Panc1 (cell line): ENCODE measurements around the gene CBX8. TPM values are rescaled to one million over a fixed set of nuclear protein-coding genes. Genes with fewer than 3 reads are reported as not detected.

Source experiments
- ATAC-seq: fragments of 200-7000 bp; cut with Tn5 transposase; 2 replicates; pipeline ENCODE4 v1.9.1; 2020; ENCODE audit warnings: mild to moderate bottlenecking, moderate library complexity
- BruUV-seq: library from RNA; stranded (reverse); fragments of 400-500 nt; replicated peaks from 2 replicates; lab custom pipeline; 2021; lab: Mats Ljungman, UMichigan
- CTCF ChIA-PET: fragments of 300-600 bp; sonication (Branson Sonifier 250); formaldehyde crosslinking; loops from one replicate; lab custom pipeline; 2022; ENCODE audit warnings: antibody characterized with exemption; lab: Charles Lee
- POLR2A ChIA-PET: fragments of 300-600 bp; sonication (Branson Sonifier 250); formaldehyde crosslinking; loops from one replicate; lab custom pipeline; 2022; ENCODE audit warnings: antibody characterized with exemption; lab: Charles Lee
- DNase-seq: peaks from one replicate; pipeline ENCODE4 v3.0.0-alpha.2; 2010; ENCODE audit warnings: low read depth, low spot score
- H3K27ac ChIP-seq: 2 replicates; pipeline ENCODE4 v1.5.1; 2011; ENCODE audit warnings: mild to moderate bottlenecking, low read length, inconsistent platforms
- H3K27me3 ChIP-seq: fragments of 200-500 bp; sonication (Bioruptor generic); 2 replicates; pipeline ENCODE4 v1.6.0; 2014; ENCODE audit warnings: low read length, inconsistent platforms; ENCODE audit not compliant: control insufficient read depth, insufficient read depth
- H3K36me3 ChIP-seq: fragments of 200-500 bp; sonication (Bioruptor generic); 2 replicates; pipeline ENCODE4 v1.5.1; 2014; ENCODE audit warnings: inconsistent platforms, mild to moderate bottlenecking, low read length, moderate library complexity; ENCODE audit not compliant: control insufficient read depth, insufficient read depth
- H3K4me1 ChIP-seq: 2 replicates; pipeline ENCODE4 v1.5.1; 2011; ENCODE audit warnings: inconsistent platforms, mild to moderate bottlenecking, low read length, moderate library complexity; ENCODE audit not compliant: control insufficient read depth, insufficient read depth
- H3K4me3 ChIP-seq, 2 experiments: 2 replicates each; pipeline ENCODE4 v1.5.1; 2011 to 2012; ENCODE audit warnings: low read depth in 2 of 2, low read length in 2 of 2, mild to moderate bottlenecking in 2 of 2, inconsistent platforms in 1 of 2, moderate library complexity in 1 of 2
- H3K9me3 ChIP-seq: fragments of 200-500 bp; sonication (Bioruptor generic); 2 replicates; pipeline ENCODE4 v1.5.1; 2014; ENCODE audit warnings: low read depth, mild to moderate bottlenecking, inconsistent platforms, low read length, moderate library complexity; ENCODE audit not compliant: control insufficient read depth, insufficient read depth
- POLR2AphosphoS5 ChIP-seq: IDR thresholded peaks from 2 replicates; pipeline ENCODE4 v1.6.1; 2012; ENCODE audit warnings: mild to moderate bottlenecking, low read depth, low read length, moderate library complexity
- SIN3A ChIP-seq: IDR thresholded peaks from 2 replicates; pipeline ENCODE4 v1.6.1; 2012; ENCODE audit warnings: low read depth, mild to moderate bottlenecking, low read length, moderate library complexity, borderline replicate concordance; ENCODE audit not compliant: insufficient read depth
- TCF7L2 ChIP-seq: IDR thresholded peaks from 2 replicates; pipeline ENCODE4 v1.6.1; 2011; ENCODE audit warnings: mild to moderate bottlenecking, low read depth, low read length, inconsistent platforms
- in situ Hi-C: cut with HindIII; loops from 2 replicates; pipeline ENCODE4 v1.10.0; 2016; ENCODE audit warnings: low sequenced_read_pairs, low pct_unique_long_range_greater_than_20kb
- intact Hi-C: fragments of 100-400 bp; cut with micrococcal nuclease; formaldehyde crosslinking; loops from one replicate; pipeline ENCODE4 v1.10.0; 2022; ENCODE audit not compliant: unreplicated experiment
- total RNA-seq: library from RNA; stranded (reverse); gene quantifications from one replicate; pipeline ENCODE4 v1.2.1, GENCODE V29; 2021; ENCODE audit not compliant: unreplicated experiment
- TF ChIP-seq, protein P1 (sequence below): fragments of 450-650 bp; IDR thresholded peaks from 2 replicates; pipeline ENCODE4 v1.5.1; 2017; ENCODE audit warnings: mild to moderate bottlenecking
- TF ChIP-seq, protein P2 (sequence below), 2 experiments: IDR thresholded peaks; 2 replicates each; pipeline ENCODE4 v1.6.1; 2011 to 2012; ENCODE audit warnings: low read depth in 2 of 2, control low read depth in 1 of 2, low read length in 1 of 2, mild to moderate bottlenecking in 1 of 2, moderate library complexity in 1 of 2; ENCODE audit not compliant: insufficient read depth in 1 of 2

The CBX8 gene
- total RNA-seq, 1 experiment from 2014 or later: 15.3 TPM

DNA sequence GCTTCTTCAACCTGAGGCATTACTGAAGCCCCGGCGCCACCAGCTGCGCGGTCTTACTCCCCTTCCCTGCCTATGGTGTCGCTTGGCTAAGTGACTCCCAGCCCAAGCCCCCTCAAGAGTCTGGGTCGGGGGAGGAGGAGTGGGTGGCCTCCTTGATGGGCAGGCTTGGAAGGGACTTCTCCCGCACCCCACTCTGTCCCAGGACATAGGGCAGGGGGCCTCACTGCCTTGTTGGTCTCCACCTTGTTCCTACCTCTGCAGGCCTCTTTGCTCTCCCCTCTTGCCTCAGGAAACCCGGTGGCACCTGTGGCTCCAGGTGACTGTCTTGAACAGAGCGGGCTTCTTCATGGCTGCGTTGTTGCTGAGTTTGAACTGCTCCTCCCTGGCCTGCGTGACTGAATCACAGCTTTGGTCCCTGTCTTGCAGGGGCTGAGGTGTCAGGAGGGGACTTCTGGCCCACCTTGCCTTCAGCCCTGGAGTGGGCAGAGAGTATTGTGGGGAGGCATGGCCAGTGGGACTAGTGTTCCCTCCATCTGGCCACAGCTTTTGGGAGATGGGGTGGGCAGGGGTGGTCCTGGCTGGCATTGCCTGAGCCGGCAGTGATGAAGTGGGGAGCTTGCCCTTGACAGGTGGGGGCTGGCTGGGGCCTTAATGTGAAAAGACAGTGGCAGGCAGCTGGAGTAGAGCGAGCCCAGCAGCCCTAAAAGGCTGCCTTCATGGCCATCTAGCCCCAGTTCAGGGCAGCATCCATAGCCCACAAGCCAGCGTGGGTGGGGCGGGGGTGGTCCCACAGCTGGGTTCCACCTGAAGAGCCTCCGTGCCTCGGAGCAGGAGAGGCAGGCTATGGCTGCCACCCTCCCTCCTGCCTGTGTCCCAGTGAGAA, 11.6 kb downstream of the CBX8 start:
- DNase-seq (no peak), ATAC-seq (no peak)
- H3K9me3 ChIP-seq: no peaks in the 10 kb centered on the region
- POLR2A ChIA-PET: no interaction called here
- intact Hi-C loops (no loop called here), in situ Hi-C loops (loop anchor here (25.0 kb wide), 1 partner anchor 202 kb away; no protein-coding TSS in a partner anchor)
- peaks cover 3% of the 10 kb centered on the region for H3K4me1 ChIP-seq
- H3K36me3 ChIP-seq: no peaks in the 10 kb centered on the region
- H3K27ac ChIP-seq: no peak overlapping the region
- no peak overlapping the region for H3K4me3 ChIP-seq
- no peaks in the 10 kb centered on the region for H3K27me3 ChIP-seq
- BruUV-seq: no TSS peak
- CTCF ChIA-PET: no interaction called here
- TF ChIP-seq TCF7L2 (no peak), POLR2AphosphoS5 (no peak), SIN3A (no peak)
- TF ChIP-seq, protein P1, sequence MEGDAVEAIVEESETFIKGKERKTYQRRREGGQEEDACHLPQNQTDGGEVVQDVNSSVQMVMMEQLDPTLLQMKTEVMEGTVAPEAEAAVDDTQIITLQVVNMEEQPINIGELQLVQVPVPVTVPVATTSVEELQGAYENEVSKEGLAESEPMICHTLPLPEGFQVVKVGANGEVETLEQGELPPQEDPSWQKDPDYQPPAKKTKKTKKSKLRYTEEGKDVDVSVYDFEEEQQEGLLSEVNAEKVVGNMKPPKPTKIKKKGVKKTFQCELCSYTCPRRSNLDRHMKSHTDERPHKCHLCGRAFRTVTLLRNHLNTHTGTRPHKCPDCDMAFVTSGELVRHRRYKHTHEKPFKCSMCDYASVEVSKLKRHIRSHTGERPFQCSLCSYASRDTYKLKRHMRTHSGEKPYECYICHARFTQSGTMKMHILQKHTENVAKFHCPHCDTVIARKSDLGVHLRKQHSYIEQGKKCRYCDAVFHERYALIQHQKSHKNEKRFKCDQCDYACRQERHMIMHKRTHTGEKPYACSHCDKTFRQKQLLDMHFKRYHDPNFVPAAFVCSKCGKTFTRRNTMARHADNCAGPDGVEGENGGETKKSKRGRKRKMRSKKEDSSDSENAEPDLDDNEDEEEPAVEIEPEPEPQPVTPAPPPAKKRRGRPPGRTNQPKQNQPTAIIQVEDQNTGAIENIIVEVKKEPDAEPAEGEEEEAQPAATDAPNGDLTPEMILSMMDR: no peak

DNA sequence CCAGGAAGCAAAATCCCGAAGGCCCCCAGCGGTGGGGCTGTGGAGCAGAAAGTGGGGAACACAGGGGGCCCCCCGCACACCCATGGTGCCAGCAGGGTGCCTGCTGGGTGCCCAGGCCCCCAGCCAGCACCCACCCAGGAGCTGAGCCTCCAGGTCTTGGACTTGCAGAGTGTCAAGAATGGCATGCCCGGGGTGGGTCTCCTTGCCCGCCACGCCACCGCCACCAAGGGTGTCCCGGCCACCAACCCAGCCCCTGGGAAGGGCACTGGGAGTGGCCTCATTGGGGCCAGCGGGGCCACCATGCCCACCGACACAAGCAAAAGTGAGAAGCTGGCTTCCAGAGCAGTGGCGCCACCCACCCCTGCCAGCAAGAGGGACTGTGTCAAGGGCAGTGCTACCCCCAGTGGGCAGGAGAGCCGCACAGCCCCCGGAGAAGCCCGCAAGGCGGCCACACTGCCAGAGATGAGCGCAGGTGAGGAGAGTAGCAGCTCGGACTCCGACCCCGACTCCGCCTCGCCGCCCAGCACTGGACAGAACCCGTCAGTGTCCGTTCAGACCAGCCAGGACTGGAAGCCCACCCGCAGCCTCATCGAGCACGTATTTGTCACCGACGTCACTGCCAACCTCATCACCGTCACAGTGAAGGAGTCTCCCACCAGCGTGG, 12.4 kb downstream of the CBX8 start:
- no peaks in the 10 kb centered on the region for H3K27me3 ChIP-seq
- no peak for DNase-seq
- no peak for ATAC-seq
- H3K27ac ChIP-seq: no peak overlapping the region
- no peaks in the 10 kb centered on the region for H3K36me3 ChIP-seq
- no peaks in the 10 kb centered on the region for H3K9me3 ChIP-seq
- intact Hi-C loops: no loop called here
- ChIA-PET CTCF (no interaction called here), POLR2A (no interaction called here)
- H3K4me1 ChIP-seq: peaks cover 3% of the 10 kb centered on the region; the same call in 1 of the 2 replicates
- in situ Hi-C loops: loop anchor here (25.0 kb wide), 1 partner anchor 203 kb away; no protein-coding TSS in a partner anchor
- TF ChIP-seq TCF7L2 (no peak), SIN3A (no peak), POLR2AphosphoS5 (no peak)
- TF ChIP-seq, protein P1: no peak
- TF ChIP-seq, protein P2, sequence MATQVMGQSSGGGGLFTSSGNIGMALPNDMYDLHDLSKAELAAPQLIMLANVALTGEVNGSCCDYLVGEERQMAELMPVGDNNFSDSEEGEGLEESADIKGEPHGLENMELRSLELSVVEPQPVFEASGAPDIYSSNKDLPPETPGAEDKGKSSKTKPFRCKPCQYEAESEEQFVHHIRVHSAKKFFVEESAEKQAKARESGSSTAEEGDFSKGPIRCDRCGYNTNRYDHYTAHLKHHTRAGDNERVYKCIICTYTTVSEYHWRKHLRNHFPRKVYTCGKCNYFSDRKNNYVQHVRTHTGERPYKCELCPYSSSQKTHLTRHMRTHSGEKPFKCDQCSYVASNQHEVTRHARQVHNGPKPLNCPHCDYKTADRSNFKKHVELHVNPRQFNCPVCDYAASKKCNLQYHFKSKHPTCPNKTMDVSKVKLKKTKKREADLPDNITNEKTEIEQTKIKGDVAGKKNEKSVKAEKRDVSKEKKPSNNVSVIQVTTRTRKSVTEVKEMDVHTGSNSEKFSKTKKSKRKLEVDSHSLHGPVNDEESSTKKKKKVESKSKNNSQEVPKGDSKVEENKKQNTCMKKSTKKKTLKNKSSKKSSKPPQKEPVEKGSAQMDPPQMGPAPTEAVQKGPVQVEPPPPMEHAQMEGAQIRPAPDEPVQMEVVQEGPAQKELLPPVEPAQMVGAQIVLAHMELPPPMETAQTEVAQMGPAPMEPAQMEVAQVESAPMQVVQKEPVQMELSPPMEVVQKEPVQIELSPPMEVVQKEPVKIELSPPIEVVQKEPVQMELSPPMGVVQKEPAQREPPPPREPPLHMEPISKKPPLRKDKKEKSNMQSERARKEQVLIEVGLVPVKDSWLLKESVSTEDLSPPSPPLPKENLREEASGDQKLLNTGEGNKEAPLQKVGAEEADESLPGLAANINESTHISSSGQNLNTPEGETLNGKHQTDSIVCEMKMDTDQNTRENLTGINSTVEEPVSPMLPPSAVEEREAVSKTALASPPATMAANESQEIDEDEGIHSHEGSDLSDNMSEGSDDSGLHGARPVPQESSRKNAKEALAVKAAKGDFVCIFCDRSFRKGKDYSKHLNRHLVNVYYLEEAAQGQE (IDR thresholded peaks at IDR 0.05; ENCODE audit: insufficient read depth in 1 of 2, low read depth in 2 of 2, low read length in 1 of 2): no peak
- H3K4me3 ChIP-seq: no peak overlapping the region
- no TSS peak for BruUV-seq
